Testis (tissue), 2 donors: ENCODE data around the gene FGGY.

Source experiments
- POLR2A ChIP-seq: fragments of 450-650 bp; IDR thresholded peaks from one replicate; pipeline ENCODE4 v1.6.1; 2017; ENCODE audit warnings: antibody characterized with exemption, mild to moderate bottlenecking, moderate library complexity
- TF ChIP-seq, protein P1 (sequence below), 3 experiments: fragments of 450-650 bp in 2 of 3; fragments of 200-600 bp in 1 of 3; sonication (generic) in 1 of 3; IDR thresholded peaks; one replicate each; pipeline ENCODE4 v1.5.1; 2016 to 2019; ENCODE audit warnings: antibody characterized with exemption in 3 of 3, mild to moderate bottlenecking in 2 of 3, moderate library complexity in 1 of 3

DNA sequence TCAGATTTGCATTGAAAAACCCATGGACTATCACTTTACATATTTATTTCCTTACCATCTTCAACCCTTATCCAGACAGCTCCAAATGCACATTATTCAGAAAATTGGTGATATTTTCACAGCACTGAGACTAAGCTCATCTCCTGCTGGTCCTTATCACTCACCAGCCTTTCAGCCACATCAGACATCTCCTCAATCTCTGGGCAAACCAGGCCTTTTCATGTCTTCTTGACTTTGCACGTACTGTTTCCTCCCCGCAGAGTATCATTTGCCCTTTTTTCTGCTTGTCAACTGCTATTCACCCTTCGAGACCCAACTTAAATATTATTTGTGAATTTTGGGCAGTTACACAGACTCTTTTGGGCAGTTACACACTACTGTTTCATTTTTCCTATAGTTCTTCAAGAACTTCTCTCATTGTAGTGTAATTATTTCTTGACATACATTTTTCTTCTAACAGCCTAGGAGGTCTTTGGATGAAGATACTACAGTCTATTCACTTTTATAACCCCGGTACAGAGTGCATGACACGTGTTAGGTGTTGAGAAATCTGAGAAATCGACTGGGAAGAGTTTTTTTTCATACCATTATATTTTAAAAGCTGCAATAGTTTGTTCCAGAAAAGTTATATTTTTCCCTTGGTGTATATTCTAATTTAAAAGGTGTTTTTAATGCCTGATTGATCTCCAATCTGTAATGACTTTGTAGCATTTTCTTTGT is 98.0 kb downstream of the FGGY start:
- TF ChIP-seq, protein P1, sequence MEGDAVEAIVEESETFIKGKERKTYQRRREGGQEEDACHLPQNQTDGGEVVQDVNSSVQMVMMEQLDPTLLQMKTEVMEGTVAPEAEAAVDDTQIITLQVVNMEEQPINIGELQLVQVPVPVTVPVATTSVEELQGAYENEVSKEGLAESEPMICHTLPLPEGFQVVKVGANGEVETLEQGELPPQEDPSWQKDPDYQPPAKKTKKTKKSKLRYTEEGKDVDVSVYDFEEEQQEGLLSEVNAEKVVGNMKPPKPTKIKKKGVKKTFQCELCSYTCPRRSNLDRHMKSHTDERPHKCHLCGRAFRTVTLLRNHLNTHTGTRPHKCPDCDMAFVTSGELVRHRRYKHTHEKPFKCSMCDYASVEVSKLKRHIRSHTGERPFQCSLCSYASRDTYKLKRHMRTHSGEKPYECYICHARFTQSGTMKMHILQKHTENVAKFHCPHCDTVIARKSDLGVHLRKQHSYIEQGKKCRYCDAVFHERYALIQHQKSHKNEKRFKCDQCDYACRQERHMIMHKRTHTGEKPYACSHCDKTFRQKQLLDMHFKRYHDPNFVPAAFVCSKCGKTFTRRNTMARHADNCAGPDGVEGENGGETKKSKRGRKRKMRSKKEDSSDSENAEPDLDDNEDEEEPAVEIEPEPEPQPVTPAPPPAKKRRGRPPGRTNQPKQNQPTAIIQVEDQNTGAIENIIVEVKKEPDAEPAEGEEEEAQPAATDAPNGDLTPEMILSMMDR (IDR thresholded peaks at IDR 0.05) = no peak
- TF ChIP-seq POLR2A = no peak
